Right ventricle myocardium inferior (tissue), 1 donor: ENCODE data around the gene DPYSL4. TPM values are rescaled to one million over a fixed set of nuclear protein-coding genes. Genes with fewer than 3 reads are reported as not detected.

Experiments used
- ATAC-seq: fragments of 200-7000 bp; cut with Tn5 transposase; one replicate; pipeline ENCODE4 v1.9.1; 2020; ENCODE audit warnings: mild to moderate bottlenecking, moderate library complexity
- DNase-seq: peaks from one replicate; pipeline ENCODE4 v3.0.0; 2021; ENCODE audit errors: missing footprints
- intact Hi-C: fragments of 100-400 bp; cut with DNase I; formaldehyde crosslinking; loops from one replicate; pipeline ENCODE4 v1.11.0; 2022
- total RNA-seq: library from RNA; stranded (reverse); fragmentation: NEBNext Ultra II Directional; extraction: Animal tissue kit (Norgen Biotek cat#: 25700); gene quantifications from one replicate; pipeline ENCODE4 v1.2.1, GENCODE V29; 2021
- donor health status: DM: no; HTN: yes; CAD: no; lungs with severe emphysema.

Gene DPYSL4
- total RNA-seq, 1 donor from 2014 or later = 24.9 TPM

DNA sequence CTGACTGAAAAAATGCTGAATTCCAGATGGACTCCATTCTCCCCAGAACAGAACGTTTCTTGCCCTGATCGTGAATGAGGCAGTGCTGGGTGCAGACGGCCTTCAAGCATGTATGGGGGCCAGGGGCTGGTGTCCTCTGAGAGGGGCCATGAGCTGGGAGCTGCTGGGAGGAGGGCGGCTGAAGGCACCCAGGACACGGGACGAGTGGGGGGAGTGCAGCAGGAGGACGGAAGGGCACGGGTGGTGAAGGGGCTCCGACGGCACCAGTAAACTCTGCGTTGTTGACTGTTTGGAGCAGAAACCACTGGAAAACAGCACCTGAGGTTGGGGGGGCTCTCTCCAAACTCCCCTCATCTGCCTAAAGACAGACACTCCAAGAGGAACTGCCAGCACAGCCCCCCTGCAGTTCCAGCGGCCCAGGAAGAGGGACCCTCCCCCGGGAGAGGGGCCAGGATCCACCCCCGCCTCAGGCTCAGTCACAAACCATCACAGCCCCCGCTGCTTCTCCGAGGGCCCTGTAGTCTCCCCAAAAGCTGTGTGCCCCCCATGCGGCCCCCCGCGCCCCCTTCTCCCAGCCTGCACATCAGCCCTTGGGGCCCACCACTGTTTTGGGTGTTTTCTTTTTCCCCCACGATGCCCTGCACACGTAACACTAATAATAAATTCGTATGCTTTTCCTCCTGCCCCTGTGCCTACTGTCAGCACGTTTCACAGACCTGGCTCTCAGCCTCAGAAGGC, 55.5 kb downstream of the DPYSL4 start:
- DNase-seq (no peak), ATAC-seq (no peak)

DNA sequence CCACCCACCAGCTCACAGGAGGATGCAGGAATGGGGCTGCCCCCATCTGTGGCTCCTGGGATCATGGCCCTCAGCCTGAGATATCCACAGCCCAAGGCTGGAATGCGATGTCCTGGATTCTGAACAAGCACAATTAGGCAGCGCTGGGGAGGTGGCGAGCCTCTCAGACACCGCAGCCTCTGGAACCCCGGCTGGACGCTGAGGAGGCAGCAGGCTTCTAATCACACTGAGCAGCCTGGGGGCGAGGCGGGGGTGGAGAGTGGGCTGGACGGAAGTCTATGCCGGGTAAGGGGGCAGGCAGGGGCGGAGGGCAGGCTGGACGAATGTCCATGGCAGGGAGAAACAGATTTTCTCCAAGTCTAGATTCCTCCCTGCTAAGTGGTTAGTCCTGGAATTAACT, 56.4 kb downstream of the DPYSL4 start:
- intact Hi-C loops = no loop called here
- no peak for ATAC-seq
- no peak for DNase-seq

More for the DNA sequence above, 55.5 kb downstream of the DPYSL4 start:
- intact Hi-C loops = no loop called here

GRCh38 chr10:132243626-132244025, 56.9 kb downstream of the DPYSL4 start:
- intact Hi-C loops = no loop called here

DNA sequence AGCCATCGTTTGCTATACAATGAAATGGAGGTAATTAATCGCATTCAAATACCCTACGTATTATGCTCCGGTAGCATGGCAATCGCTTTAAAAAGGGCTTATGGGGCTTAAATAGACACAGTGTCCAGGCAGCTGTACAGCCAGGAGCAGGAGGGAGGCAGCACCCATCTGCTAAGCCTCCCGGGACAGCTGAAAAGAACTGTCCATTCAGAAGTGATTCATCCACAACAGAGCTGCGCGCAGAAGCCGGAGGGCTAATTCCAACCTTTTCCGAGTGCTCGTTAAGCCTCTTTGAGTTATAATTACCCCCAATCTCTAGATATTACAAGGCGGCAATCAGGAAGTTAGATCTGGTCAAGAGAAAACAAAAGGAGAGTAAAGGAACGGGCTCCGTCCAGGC, 58.3 kb downstream of the DPYSL4 start:
- ATAC-seq (no peak), DNase-seq (no peak)
- intact Hi-C loops = no loop called here

More at GRCh38 chr10:132243626-132244025, 56.9 kb downstream of the DPYSL4 start:
- no peak for DNase-seq
- ATAC-seq = no peak

GRCh38 chr10:132246296-132246695, 59.5 kb downstream of the DPYSL4 start:
- no peak for DNase-seq
- intact Hi-C loops = no loop called here
- no peak for ATAC-seq

GRCh38 chr10:132247943-132248342, 61.2 kb downstream of the DPYSL4 start:
- no peak for ATAC-seq
- DNase-seq = no peak
- intact Hi-C loops = no loop called here

- intact Hi-C loops = no loop called here
- ATAC-seq (peak; percentile 22), DNase-seq (no peak)
Observed at GRCh38 chr10:132248455-132249225, 61.9 kb downstream of the DPYSL4 start.

DNA sequence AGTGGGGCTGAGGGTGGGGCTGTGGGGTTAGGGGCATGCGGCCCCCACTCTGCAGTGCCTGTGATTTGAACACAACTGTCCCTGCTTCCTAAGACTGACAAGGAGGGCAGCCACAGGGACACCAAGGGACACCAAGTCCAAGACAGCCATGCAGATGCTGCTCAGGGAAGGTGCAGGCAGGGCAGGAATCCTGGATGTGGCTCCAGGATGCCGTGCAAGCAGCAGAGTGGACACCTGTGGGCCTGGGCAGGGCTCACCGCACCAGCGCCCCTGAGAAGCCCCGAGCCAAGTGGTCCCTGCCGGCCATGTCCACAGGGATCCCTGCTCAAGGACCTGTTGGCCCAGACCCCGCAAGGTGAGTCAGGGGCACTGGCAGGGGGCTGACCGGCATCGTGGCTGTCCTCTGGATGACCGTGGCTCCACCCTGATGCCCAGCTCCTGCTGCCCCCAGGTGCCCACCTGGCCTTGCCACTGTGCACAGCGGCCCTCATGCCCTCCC, 62.5 kb downstream of the DPYSL4 start:
- intact Hi-C loops = no loop called here
- ATAC-seq (no peak), DNase-seq (no peak)

- no peak for ATAC-seq
- no peak for DNase-seq
- intact Hi-C loops = no loop called here
Observed at GRCh38 chr10:132249824-132250375, 63.2 kb downstream of the DPYSL4 start.

GRCh38 chr10:132250481-132251475, 64.0 kb downstream of the DPYSL4 start:
- DNase-seq (no peak), ATAC-seq (no peak)
- intact Hi-C loops = no loop called here

DNA sequence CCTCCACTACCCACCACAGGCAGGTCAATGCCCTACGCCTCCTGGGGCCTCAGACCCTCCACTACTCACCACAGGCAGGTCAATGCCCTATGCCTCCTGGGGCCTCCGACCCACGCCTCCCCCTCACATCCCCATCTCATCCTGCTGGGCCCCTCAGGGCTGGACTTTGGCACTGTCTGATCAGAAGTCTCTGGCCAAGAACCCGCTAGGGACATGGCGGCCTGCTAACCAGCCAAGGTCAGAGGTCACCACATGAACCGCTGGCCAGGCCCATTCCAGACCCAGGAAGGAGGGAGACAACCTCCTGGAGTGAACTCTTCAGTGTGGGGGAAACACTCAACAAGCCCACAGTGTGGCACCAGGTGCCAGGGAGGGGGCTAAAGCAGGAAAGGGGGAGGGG, 65.2 kb downstream of the DPYSL4 start:
- intact Hi-C loops = no loop called here
- DNase-seq (no peak), ATAC-seq (no peak)

DNA sequence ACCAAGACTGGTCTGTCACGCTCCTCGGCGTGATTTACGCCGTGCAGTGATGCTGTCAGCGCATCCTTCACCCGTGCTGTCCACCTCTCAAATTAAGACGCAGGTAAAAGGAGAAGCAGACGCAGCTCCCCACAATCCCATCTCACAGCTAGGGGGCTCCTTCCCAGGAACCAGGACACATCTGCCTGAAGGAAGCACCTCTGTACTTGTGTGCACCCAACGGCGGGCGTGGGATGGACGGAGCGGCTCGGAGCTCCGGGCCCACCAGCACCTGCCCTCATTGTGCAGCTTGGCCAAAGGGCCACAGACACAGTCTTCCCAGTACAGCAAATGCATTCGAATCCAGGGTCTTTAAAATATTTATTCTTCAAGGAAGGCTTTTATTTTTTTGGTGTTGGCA, 65.7 kb downstream of the DPYSL4 start:
- ATAC-seq = no peak
- intact Hi-C loops = no loop called here
- no peak for DNase-seq

- DNase-seq (no peak), ATAC-seq (no peak)
- intact Hi-C loops = no loop called here
Observed at GRCh38 chr10:132253092-132253687, 66.4 kb downstream of the DPYSL4 start.

- DNase-seq (no peak), ATAC-seq (no peak)
- intact Hi-C loops = no loop called here
Observed at GRCh38 chr10:132254841-132255240, 68.1 kb downstream of the DPYSL4 start.
